Liver (tissue), 9 donors: ENCODE data around the gene F2RL3. TPM values are rescaled to one million over a fixed set of nuclear protein-coding genes. Genes with fewer than 3 reads are reported as not detected.

ENCODE experiments used
- DNase-seq: peaks from one replicate; pipeline ENCODE4 v3.0.0-alpha.2; 2017; ENCODE audit warnings: low spot score
- H3K27ac ChIP-seq, 2 donors: one replicate each; pipeline ENCODE4 v1.7.0; 2013; ENCODE audit warnings: inconsistent platforms in 2 of 2, low read length in 2 of 2, control low read depth in 1 of 2, low read depth in 1 of 2, mild to moderate bottlenecking in 1 of 2
- H3K27me3 ChIP-seq, 4 donors: one replicate each; pipeline versions ENCODE4 v1.6.1 to v1.7.0; 2013; ENCODE audit warnings: low read length in 3 of 4, inconsistent platforms in 1 of 4, mild to moderate bottlenecking in 1 of 4, moderate library complexity in 1 of 4; ENCODE audit not compliant: control insufficient read depth in 4 of 4, insufficient read depth in 4 of 4
- H3K36me3 ChIP-seq, 4 donors: one replicate each; pipeline versions ENCODE4 v1.6.1 to v1.7.0; 2013; ENCODE audit warnings: low read length in 3 of 4, mild to moderate bottlenecking in 3 of 4, low read depth in 1 of 4, moderate library complexity in 1 of 4; ENCODE audit not compliant: control insufficient read depth in 4 of 4, insufficient read depth in 3 of 4
- H3K4me1 ChIP-seq, 4 donors: one replicate each; pipeline versions ENCODE4 v1.6.1 to v1.7.0; 2013; ENCODE audit warnings: low read length in 3 of 4, mild to moderate bottlenecking in 3 of 4, moderate library complexity in 1 of 4; ENCODE audit not compliant: control insufficient read depth in 4 of 4, insufficient read depth in 4 of 4
- H3K4me3 ChIP-seq, 3 donors: one replicate each; pipeline versions ENCODE4 v1.6.1 to v1.7.0; 2013; ENCODE audit warnings: low read length in 3 of 3, control low read depth in 1 of 3, low read depth in 1 of 3, mild to moderate bottlenecking in 1 of 3
- H3K9ac ChIP-seq, 2 donors: one replicate each; pipeline ENCODE4 v1.7.0; 2013; ENCODE audit warnings: low read length in 2 of 2, mild to moderate bottlenecking in 2 of 2, moderate library complexity in 2 of 2, control low read depth in 1 of 2, low read depth in 1 of 2
- H3K9me3 ChIP-seq, 4 donors: one replicate each; pipeline versions ENCODE4 v1.6.1 to v1.7.0; 2013; ENCODE audit warnings: low read length in 3 of 4; ENCODE audit not compliant: control insufficient read depth in 4 of 4
- ATF3 ChIP-seq: IDR thresholded peaks from 2 replicates; pipeline ENCODE4 v1.6.1; 2016; ENCODE audit warnings: antibody characterized with exemption
- CTCF ChIP-seq: fragments of 150-350 bp; IDR thresholded peaks from 2 replicates; pipeline ENCODE4 v1.5.1; 2017; ENCODE audit warnings: improper control_type of control experiment, low read depth, low read length; ENCODE audit not compliant: missing input control
- FOXA2 ChIP-seq: IDR thresholded peaks from 2 replicates; pipeline ENCODE4 v1.6.1; 2016; ENCODE audit warnings: antibody characterized with exemption
- GABPA ChIP-seq, 2 donors: IDR thresholded peaks in 1 of 2; conservative IDR thresholded peaks in 1 of 2; 2 replicates each; pipeline ENCODE4 v1.6.1; 2016; ENCODE audit warnings: antibody characterized with exemption in 2 of 2, mild to moderate bottlenecking in 1 of 2, moderate library complexity in 1 of 2
- MAX ChIP-seq: IDR thresholded peaks from 2 replicates; pipeline ENCODE4 v1.6.1; 2016; ENCODE audit warnings: antibody characterized with exemption
- NR2F2 ChIP-seq: IDR thresholded peaks from 2 replicates; pipeline ENCODE4 v1.6.1; 2016; ENCODE audit warnings: antibody characterized with exemption
- RAD21 ChIP-seq, 2 donors: IDR thresholded peaks; 2 replicates each; pipeline ENCODE4 v1.6.1; 2016; ENCODE audit warnings: antibody characterized with exemption in 2 of 2, mild to moderate bottlenecking in 2 of 2
- RXRA ChIP-seq, 2 donors: IDR thresholded peaks; 2 replicates each; pipeline ENCODE4 v1.6.1; 2017 to 2018; ENCODE audit warnings: antibody characterized with exemption in 2 of 2, mild to moderate bottlenecking in 1 of 2
- SP1 ChIP-seq: IDR thresholded peaks from 2 replicates; pipeline ENCODE4 v1.6.1; 2018; ENCODE audit warnings: antibody characterized with exemption, mild to moderate bottlenecking
- TAF1 ChIP-seq: conservative IDR thresholded peaks from 2 replicates; pipeline ENCODE4 v1.6.1; 2016; ENCODE audit warnings: antibody characterized with exemption, mild to moderate bottlenecking
- YY1 ChIP-seq: IDR thresholded peaks from 2 replicates; pipeline ENCODE4 v1.6.1; 2016; ENCODE audit warnings: antibody characterized with exemption, mild to moderate bottlenecking
- ZBTB33 ChIP-seq: IDR thresholded peaks from 2 replicates; pipeline ENCODE4 v1.6.1; 2016; ENCODE audit warnings: antibody characterized with exemption
- WGBS: extraction: QIAGEN DNeasy Blood & Tissue Kit; methylation state at CpG from one replicate; pipeline ENCODE4 v1.1.7; 2013; 5-methylcytosine and 5-hydroxymethylcytosine counted together
- polyA plus RNA-seq, 2 donors: library from polyadenylated mRNA; stranded (reverse) in 1 of 2; unstranded in 1 of 2; fragments of 200-250 nt in 1 of 2; fragments of >200 nt in 1 of 2; fragmentation: Nextera tagmentation in 1 of 2; extraction: Ambion mirVana in 1 of 2; gene quantifications; one replicate each; pipeline versions ENCODE4 v1.2.1 to v1.2.3, GENCODE V29; 2013 to 2015
- total RNA-seq, 2 donors: library from RNA; depleted of rRNA; stranded (reverse); fragments of >200 nt; gene quantifications; one replicate each; pipeline ENCODE4 v1.2.3, GENCODE V29; 2014
- donor health status: healthy.
- donor health status: healthy.
- donor health status: healthy.
- donor health status: healthy.
- donor health status: healthy.

The F2RL3 gene
- total RNA-seq (1 to 10 TPM in 1 of 2 donors, under 1 TPM in 1; 0.08 to 1.6 TPM), polyA plus RNA-seq (under 1 TPM; 0.18 to 0.22 TPM)

- Histone ChIP-seq H3K4me1 (no peaks in the 10 kb centered on the region), H3K9me3 (no peaks in the 10 kb centered on the region), H3K27ac (peak within 1 kb of the TSS; percentile 23 to 46), H3K9ac (no peak within 1 kb of the TSS), H3K4me3 (no peak within 1 kb of the TSS), H3K36me3 (no peaks in the 10 kb centered on the region), H3K27me3 (no peaks in the 10 kb centered on the region)
- WGBS, result 49% methylated on average over 31 of the region's 31 CpGs
- DNase-seq, result no peak
- TF ChIP-seq NR2F2 (peak; percentile 67), YY1 (no peak)
These were observed at the start of gene F2RL3 for GRCh38 chr19:16888629-16889365. TSS of gene F2RL3 (plus strand) at chr19:16888999. CDS start at chr19:16889190, 191 bp downstream.

GRCh38 chr19:16841391-16841926, 47.3 kb upstream of the F2RL3 start:
- no peak overlapping the region for H3K4me3 ChIP-seq
- H3K27ac ChIP-seq, result no peak overlapping the region
- no peaks in the 10 kb centered on the region for H3K4me1 ChIP-seq
- no peaks in the 10 kb centered on the region for H3K9me3 ChIP-seq
- H3K36me3 ChIP-seq, result peaks cover 13 to 42% (median 28%) of the 10 kb centered on the region in 4 donors
- H3K9ac ChIP-seq, result no peak overlapping the region
- 97% methylated on average over 15 of the region's 15 CpGs for WGBS
- no peaks in the 10 kb centered on the region for H3K27me3 ChIP-seq
- TF ChIP-seq GABPA (IDR thresholded peaks at IDR 0.05 in 1 of 2, conservative IDR thresholded peaks at IDR 0.05 in 1 of 2) (no peak), TAF1 (no peak), RXRA (IDR thresholded peaks at IDR 0.05) (no peak), ATF3 (no peak), RAD21 (IDR thresholded peaks at IDR 0.05) (no peak)
- DNase-seq, result no peak

- no peak overlapping the region for H3K27ac ChIP-seq
- H3K9me3 ChIP-seq, result no peaks in the 10 kb centered on the region
- no peaks in the 10 kb centered on the region for H3K27me3 ChIP-seq
- no peaks in the 10 kb centered on the region for H3K4me1 ChIP-seq
- no peak for TF ChIP-seq NR2F2
- TF ChIP-seq GABPA (IDR thresholded peaks at IDR 0.05 in 1 of 2, conservative IDR thresholded peaks at IDR 0.05 in 1 of 2), result no peak
- TF ChIP-seq ZBTB33, result no peak
- TF ChIP-seq RXRA (IDR thresholded peaks at IDR 0.05), result no peak
- no peak for TF ChIP-seq MAX
- TF ChIP-seq TAF1, result no peak
- TF ChIP-seq SP1, result no peak
- no peak for TF ChIP-seq FOXA2
- no peak for TF ChIP-seq CTCF
- no peak for TF ChIP-seq RAD21 (IDR thresholded peaks at IDR 0.05)
- 95% methylated on average over 16 of the region's 16 CpGs for WGBS
- no peak for DNase-seq
- no peak overlapping the region for H3K9ac ChIP-seq
- no peak overlapping the region for H3K4me3 ChIP-seq
- H3K36me3 ChIP-seq, result peaks cover 21 to 62% (median 26%) of the 10 kb centered on the region in 4 donors
These were observed 41.9 kb upstream of the F2RL3 start for GRCh38 chr19:16846901-16847300.
